H1 (cell line): Measurements from ENCODE around the gene RNF151. TPM values are rescaled to one million over a fixed set of nuclear protein-coding genes. Genes with fewer than 3 reads are reported as not detected.

Experiments
- CTCF ChIA-PET: fragments of 300-600 bp; sonication (Branson Sonifier 250); formaldehyde crosslinking; loops from one replicate; lab custom pipeline; 2021; ENCODE audit not compliant: partially characterized antibody; lab: Charles Lee
- POLR2A ChIA-PET: fragments of 300-600 bp; sonication (Branson Sonifier 250); formaldehyde crosslinking; loops from one replicate; lab custom pipeline; 2021; ENCODE audit warnings: inconsistent platforms; ENCODE audit not compliant: partially characterized antibody; lab: Charles Lee
- DNase-seq, 2 experiments: peaks; one replicate each; pipeline versions ENCODE4 v3.0.0 to v3.0.0-alpha.2; 2010 to 2022; ENCODE audit warnings: low spot score in 2 of 2, low read depth in 1 of 2, mixed read lengths in 1 of 2
- FAIRE-seq: peaks from 2 replicates; lab custom pipeline; 2011; peaks lifted over from hg19 to GRCh38; lab: Jason Lieb, UNC
- H2AFZ ChIP-seq: 2 replicates; pipeline ENCODE4 v1.8.1; 2012; ENCODE audit warnings: low read length, inconsistent platforms
- H2AK5ac ChIP-seq: 2 replicates; pipeline ENCODE4 v1.6.1; 2013; ENCODE audit warnings: low read depth, low read length
- H2BK120ac ChIP-seq: replicated peaks from 2 replicates; pipeline ENCODE3; 2013; ENCODE audit warnings: low read depth, low read length, inconsistent platforms
- H2BK12ac ChIP-seq: 2 replicates; pipeline ENCODE4 v1.6.1; 2013; ENCODE audit warnings: low read depth, low read length
- H2BK15ac ChIP-seq: 2 replicates; pipeline ENCODE4 v1.6.1; 2013; ENCODE audit warnings: low read length
- H2BK20ac ChIP-seq: 2 replicates; pipeline ENCODE4 v1.6.1; 2013; ENCODE audit warnings: low read length
- H2BK5ac ChIP-seq: 2 replicates; pipeline ENCODE4 v1.6.1; 2013; ENCODE audit warnings: low read depth, low read length
- H3K14ac ChIP-seq: 2 replicates; pipeline ENCODE4 v1.6.1; 2013; ENCODE audit warnings: inconsistent platforms; ENCODE audit not compliant: insufficient read length
- H3K18ac ChIP-seq: 2 replicates; pipeline ENCODE4 v1.6.1; 2013; ENCODE audit warnings: low read length; ENCODE audit errors: extremely low read depth
- H3K23ac ChIP-seq: 2 replicates; pipeline ENCODE4 v1.6.1; 2013; ENCODE audit warnings: inconsistent platforms; ENCODE audit not compliant: insufficient read length
- H3K23me2 ChIP-seq: 2 replicates; pipeline ENCODE4 v1.6.1; 2013; ENCODE audit warnings: low read depth, low read length
- H3K27ac ChIP-seq: 2 replicates; pipeline ENCODE4 v1.6.1; 2011; ENCODE audit warnings: low read depth, low read length, inconsistent platforms
- H3K27me3 ChIP-seq, 4 experiments: replicated peaks in 1 of 4; 1 replicate in 1 of 4; 2 replicates in 3 of 4; pipeline versions ENCODE4 v1.6.1 to v1.8.1; 2011 to 2013; ENCODE audit warnings: low read length in 3 of 4, mild to moderate bottlenecking in 3 of 4, inconsistent platforms in 2 of 4, mixed read lengths in 2 of 4, moderate library complexity in 1 of 4; ENCODE audit not compliant: control insufficient read depth in 3 of 4, insufficient read depth in 3 of 4; ENCODE audit errors: extremely low read depth in 1 of 4
- H3K36me3 ChIP-seq, 4 experiments: 2 replicates each; pipeline versions ENCODE4 v1.6.1 to v1.8.1; 2011 to 2013; ENCODE audit warnings: mild to moderate bottlenecking in 4 of 4, low read length in 3 of 4, moderate library complexity in 2 of 4, control low read depth in 1 of 4, inconsistent platforms in 1 of 4; ENCODE audit not compliant: insufficient read depth in 4 of 4, control insufficient read depth in 2 of 4
- H3K4ac ChIP-seq: replicated peaks from 2 replicates; pipeline ENCODE3; 2013; ENCODE audit warnings: low read length, low read depth, mixed read lengths, inconsistent platforms; ENCODE audit not compliant: insufficient read length
- H3K4me1 ChIP-seq, 4 experiments: replicated peaks in 1 of 4; 1 replicate in 1 of 4; 2 replicates in 3 of 4; pipeline versions ENCODE4 v1.6.1 to v1.8.1; 2011 to 2013; ENCODE audit warnings: low read length in 3 of 4, inconsistent platforms in 2 of 4, mixed read lengths in 1 of 4; ENCODE audit not compliant: insufficient read depth in 4 of 4, control insufficient read depth in 3 of 4
- H3K4me2 ChIP-seq, 2 experiments: 2 replicates each; pipeline versions ENCODE4 v1.6.1 to v1.8.1; 2011 to 2013; ENCODE audit warnings: low read depth in 2 of 2, low read length in 2 of 2, control low read depth in 1 of 2, inconsistent platforms in 1 of 2, mild to moderate bottlenecking in 1 of 2; ENCODE audit not compliant: insufficient read depth in 1 of 2
- H3K4me3 ChIP-seq, 4 experiments: fragments of 200-600, 300-600 bp in 1 of 4; sonication (generic), shearing (Covaris generic), sonication (Bioruptor Twin) in 1 of 4; 2 replicates each; pipeline versions ENCODE4 v1.5.1 to v1.8.1; 2011 to 2016; ENCODE audit warnings: low read length in 4 of 4, low read depth in 3 of 4, control low read depth in 2 of 4, inconsistent platforms in 2 of 4, mild to moderate bottlenecking in 2 of 4, mixed read lengths in 1 of 4, moderate library complexity in 1 of 4; ENCODE audit not compliant: insufficient read depth in 2 of 4; ENCODE audit errors: extremely low read depth in 1 of 4
- H3K56ac ChIP-seq: replicated peaks from 2 replicates; pipeline ENCODE3; 2013; ENCODE audit warnings: low read depth, mild to moderate bottlenecking, mixed read lengths, low read length, inconsistent platforms; ENCODE audit not compliant: insufficient read length
- H3K79me1 ChIP-seq: 2 replicates; pipeline ENCODE4 v1.6.1; 2013; ENCODE audit warnings: low read depth, low read length, control low read depth
- H3K79me2 ChIP-seq, 2 experiments: 2 replicates each; pipeline versions ENCODE4 v1.6.1 to v1.8.1; 2012 to 2013; ENCODE audit warnings: low read length in 2 of 2, mild to moderate bottlenecking in 2 of 2, inconsistent platforms in 1 of 2; ENCODE audit not compliant: insufficient read depth in 2 of 2, control insufficient read depth in 1 of 2
- H3K9ac ChIP-seq, 4 experiments: replicated peaks in 1 of 4; 1 replicate in 1 of 4; 2 replicates in 3 of 4; pipeline versions ENCODE4 v1.6.1 to v1.8.1; 2011 to 2013; ENCODE audit warnings: low read depth in 3 of 4, low read length in 3 of 4, control low read depth in 2 of 4, mild to moderate bottlenecking in 2 of 4, moderate library complexity in 2 of 4, inconsistent platforms in 1 of 4; ENCODE audit errors: extremely low read depth in 1 of 4
- H3K9me3 ChIP-seq, 2 experiments: 2 replicates each; pipeline versions ENCODE4 v1.6.1 to v1.8.1; 2012 to 2013; ENCODE audit warnings: mild to moderate bottlenecking in 2 of 2, moderate library complexity in 2 of 2, control low read depth in 1 of 2, inconsistent platforms in 1 of 2, low read depth in 1 of 2, low read length in 1 of 2, mixed read lengths in 1 of 2; ENCODE audit not compliant: insufficient read depth in 2 of 2
- H4K20me1 ChIP-seq, 2 experiments: replicated peaks in 1 of 2; 2 replicates each; pipeline versions ENCODE3 to v1.8.1; 2011 to 2013; ENCODE audit warnings: inconsistent platforms in 2 of 2, low read length in 2 of 2, mild to moderate bottlenecking in 1 of 2; ENCODE audit not compliant: insufficient read depth in 2 of 2, control insufficient read depth in 1 of 2
- H4K5ac ChIP-seq: 2 replicates; pipeline ENCODE4 v1.6.1; 2013; ENCODE audit warnings: low read length, low read depth, mixed read lengths, inconsistent platforms; ENCODE audit not compliant: insufficient read length
- H4K8ac ChIP-seq: 2 replicates; pipeline ENCODE4 v1.8.0; 2013; ENCODE audit warnings: mild to moderate bottlenecking, moderate library complexity, low read length, inconsistent platforms; ENCODE audit not compliant: insufficient read depth; ENCODE audit errors: extremely low read depth
- H4K91ac ChIP-seq: replicated peaks from 2 replicates; pipeline ENCODE3; 2013; ENCODE audit warnings: low read length, mixed read lengths, inconsistent platforms; ENCODE audit not compliant: insufficient read length
- BCL11A ChIP-seq, 2 experiments: IDR thresholded peaks; one replicate each; pipeline ENCODE4 v1.6.1; 2011; ENCODE audit warnings: low read depth in 2 of 2, low read length in 2 of 2, mild to moderate bottlenecking in 2 of 2
- RFX5 ChIP-seq: IDR thresholded peaks from 2 replicates; pipeline ENCODE4 v1.6.1; 2011; ENCODE audit warnings: low read depth, low read length, improper control_type of control experiment, borderline replicate concordance
- SIRT6 ChIP-seq: IDR thresholded peaks from one replicate; pipeline ENCODE4 v1.7.1; 2012; ENCODE audit warnings: low read length, inconsistent platforms
- TAF7 ChIP-seq: optimal IDR thresholded peaks from 2 replicates; pipeline ENCODE3; 2011; ENCODE audit warnings: low read depth, mild to moderate bottlenecking, inconsistent platforms, low read length, moderate library complexity, borderline replicate concordance
- TEAD4 ChIP-seq: IDR thresholded peaks from 2 replicates; pipeline ENCODE4 v1.6.1; 2012; ENCODE audit warnings: low read depth, low read length, inconsistent platforms, mixed read lengths
- ZNF274 ChIP-seq: IDR thresholded peaks from 2 replicates; pipeline ENCODE4 v1.7.0; 2012; ENCODE audit warnings: low read length, borderline replicate concordance; ENCODE audit errors: extremely low read depth
- WGBS, 2 experiments: shearing (Covaris generic) in 1 of 2; methylation state at CpG; one replicate each; pipeline versions ENCODE4 v1.1.6 to v1.1.7; 2013 to 2015; ENCODE audit warnings: low lambda C conversion rate in 2 of 2, mixed read lengths in 2 of 2, inconsistent platforms in 1 of 2, low coverage in 1 of 2, missing lambda C conversion rate in 1 of 2; ENCODE audit not compliant: insufficient replicate concordance in 2 of 2, insufficient coverage in 1 of 2, insufficient read length in 1 of 2; ENCODE audit errors: extremely low coverage in 1 of 2, missing lambda C conversion rate in 1 of 2; 5-methylcytosine and 5-hydroxymethylcytosine counted together
- polyA plus RNA-seq, 7 experiments: library from polyadenylated mRNA; depleted of rRNA in 3 of 7; stranded (reverse) in 5 of 7; unstranded in 2 of 7; fragments of >200 nt in 5 of 7; fragments of 200-250 nt in 2 of 7; gene quantifications; 1 replicate in 5 of 7; 2 replicates in 1 of 7; 4 replicates in 1 of 7; pipeline versions ENCODE4 v1.2.1 to v1.2.3, GENCODE V29; 2011 to 2013; ENCODE audit warnings: missing spikeins in 2 of 7, mixed read lengths in 2 of 7
- total RNA-seq: library from RNA; stranded (reverse); fragmentation: NEBNext Ultra II Directional; extraction: Animal tissue kit (Norgen Biotek cat#: 25700); gene quantifications from 2 replicates; pipeline ENCODE4 v1.2.1, GENCODE V29; 2021
- TF ChIP-seq, protein P1 (sequence below), 3 experiments: IDR thresholded peaks; 1 replicate in 2 of 3; 2 replicates in 1 of 3; pipeline versions ENCODE4 v1.5.1 to v1.6.1; 2011; ENCODE audit warnings: low read length in 3 of 3, mild to moderate bottlenecking in 3 of 3, inconsistent platforms in 2 of 3, low read depth in 1 of 3, moderate library complexity in 1 of 3; ENCODE audit not compliant: insufficient read depth in 1 of 3; ENCODE audit errors: control extremely low read depth in 1 of 3

The RNF151 gene
- total and polyA plus RNA-seq, 2 of the 8 experiments (the other 6 are each of a cell fraction or from before 2014, with no cell fraction given) = not detected

GRCh38 chr16:1968146-1968953 is 1.7 kb downstream of the RNF151 start:
- no peak overlapping the region for H2BK15ac ChIP-seq
- no peaks in the 10 kb centered on the region for H3K27me3 ChIP-seq
- peaks cover 0 to 15% (median 10%) of the 10 kb centered on the region in 4 experiments; a peak in 5 of 7 replicates for H3K4me1 ChIP-seq
- no peak overlapping the region for H3K27ac ChIP-seq
- H2BK5ac ChIP-seq = no peak overlapping the region
- H2BK20ac ChIP-seq = no peak overlapping the region
- no peaks in the 10 kb centered on the region for H3K9me3 ChIP-seq
- no peak overlapping the region for H2AK5ac ChIP-seq
- H3K9ac ChIP-seq = no peak overlapping the region
- ChIA-PET POLR2A (interaction anchor here (0.8 to 19.8 kb wide), 12 partner anchors 8 to 187 kb away, joined by 3 to 736 read pairs (median 3); partner anchors contain the start of genes GFER, MSRB1, NDUFB10 and NOXO1), CTCF (interaction anchor here (0.5 to 2.5 kb wide), 8 partner anchors 14 to 1011 kb away, joined by 3 to 7 read pairs (median 3); no protein-coding TSS in a partner anchor)
- no peak overlapping the region for H4K5ac ChIP-seq
- FAIRE-seq = no peak
- no peak overlapping the region for H4K91ac ChIP-seq
- peaks cover 12 to 34% of the 10 kb centered on the region in 2 experiments for H3K79me2 ChIP-seq
- H3K36me3 ChIP-seq = peaks cover 5 to 9% (median 6%) of the 10 kb centered on the region in 4 experiments; a peak in 7 of 8 replicates
- H2BK120ac ChIP-seq = no peak overlapping the region
- H3K23ac ChIP-seq = no peak overlapping the region
- no peak overlapping the region for H2BK12ac ChIP-seq
- no peak for DNase-seq
- no peak overlapping the region for H4K8ac ChIP-seq
- peaks cover 9 to 14% of the 10 kb centered on the region in 2 experiments for H4K20me1 ChIP-seq
- H2AFZ ChIP-seq = no peak overlapping the region
- H3K4ac ChIP-seq = no peak overlapping the region
- H3K56ac ChIP-seq = no peak overlapping the region
- no peak overlapping the region for H3K4me3 ChIP-seq
- H3K4me2 ChIP-seq = no peak overlapping the region
- peaks cover 19% of the 10 kb centered on the region for H3K23me2 ChIP-seq
- H3K79me1 ChIP-seq = peaks cover 18% of the 10 kb centered on the region
- WGBS, 2 experiments = 92% methylated on average over 34 of the region's 41 CpGs; no CpG with 5 or more reads in 1 of the 2 experiments
- no peak overlapping the region for H3K18ac ChIP-seq
- H3K14ac ChIP-seq = no peak overlapping the region
- TF ChIP-seq, protein P1, sequence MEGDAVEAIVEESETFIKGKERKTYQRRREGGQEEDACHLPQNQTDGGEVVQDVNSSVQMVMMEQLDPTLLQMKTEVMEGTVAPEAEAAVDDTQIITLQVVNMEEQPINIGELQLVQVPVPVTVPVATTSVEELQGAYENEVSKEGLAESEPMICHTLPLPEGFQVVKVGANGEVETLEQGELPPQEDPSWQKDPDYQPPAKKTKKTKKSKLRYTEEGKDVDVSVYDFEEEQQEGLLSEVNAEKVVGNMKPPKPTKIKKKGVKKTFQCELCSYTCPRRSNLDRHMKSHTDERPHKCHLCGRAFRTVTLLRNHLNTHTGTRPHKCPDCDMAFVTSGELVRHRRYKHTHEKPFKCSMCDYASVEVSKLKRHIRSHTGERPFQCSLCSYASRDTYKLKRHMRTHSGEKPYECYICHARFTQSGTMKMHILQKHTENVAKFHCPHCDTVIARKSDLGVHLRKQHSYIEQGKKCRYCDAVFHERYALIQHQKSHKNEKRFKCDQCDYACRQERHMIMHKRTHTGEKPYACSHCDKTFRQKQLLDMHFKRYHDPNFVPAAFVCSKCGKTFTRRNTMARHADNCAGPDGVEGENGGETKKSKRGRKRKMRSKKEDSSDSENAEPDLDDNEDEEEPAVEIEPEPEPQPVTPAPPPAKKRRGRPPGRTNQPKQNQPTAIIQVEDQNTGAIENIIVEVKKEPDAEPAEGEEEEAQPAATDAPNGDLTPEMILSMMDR (IDR thresholded peaks at IDR 0.05; ENCODE audit: control extremely low read depth in 1 of 3, insufficient read depth in 1 of 3, low read depth in 1 of 3, low read length in 3 of 3) = no peak
- no peak for TF ChIP-seq RFX5
- no peak for TF ChIP-seq ZNF274
- TF ChIP-seq TAF7 = no peak
- TF ChIP-seq TEAD4 = no peak
- no peak for TF ChIP-seq SIRT6
- no peak for TF ChIP-seq BCL11A (IDR thresholded peaks at IDR 0.05; ENCODE audit: low read depth in 2 of 2, low read length in 2 of 2)
